Effector memory CD4-positive, alpha-beta T cell (primary cell): ENCODE results near the gene DEPDC7.
A peak's percentile ranks its signal among the peaks of the same experiment; 100 is the strongest.
"Not testable (repeated sequence)": the region's sequence is repeated elsewhere in the genome, so short reads cannot be mapped to it uniquely, and the experiment has no call there.

ENCODE experiments used
- DNase-seq, 3 donors: peaks; one replicate each; pipeline ENCODE4 v3.0.0-alpha.2; 2020
- H3K27ac ChIP-seq: 2 replicates; pipeline ENCODE4 v1.7.0; 2013; ENCODE audit warnings: mild to moderate bottlenecking, low read length, moderate library complexity; ENCODE audit not compliant: insufficient read depth, poor library complexity, severe bottlenecking
- H3K27me3 ChIP-seq: replicated peaks from 2 replicates; pipeline ENCODE4 v1.7.0; 2013; ENCODE audit warnings: mild to moderate bottlenecking, low read length; ENCODE audit not compliant: insufficient read depth, control insufficient read depth, poor library complexity, severe bottlenecking
- H3K36me3 ChIP-seq: 2 replicates; pipeline ENCODE4 v1.7.0; 2013; ENCODE audit warnings: mild to moderate bottlenecking, low read length, moderate library complexity; ENCODE audit not compliant: control insufficient read depth, insufficient read depth
- H3K4me1 ChIP-seq: 2 replicates; pipeline ENCODE4 v1.7.0; 2013; ENCODE audit warnings: low read length, mild to moderate bottlenecking; ENCODE audit not compliant: control insufficient read depth, insufficient read depth, poor library complexity, severe bottlenecking
- H3K4me3 ChIP-seq: 2 replicates; pipeline ENCODE4 v1.7.0; 2013; ENCODE audit warnings: low read length, low read depth, mild to moderate bottlenecking; ENCODE audit not compliant: insufficient read depth, poor library complexity, severe bottlenecking
- H3K9me3 ChIP-seq: 2 replicates; pipeline ENCODE4 v1.7.0; 2013; ENCODE audit warnings: mild to moderate bottlenecking, low read length, moderate library complexity; ENCODE audit not compliant: control insufficient read depth
- total RNA-seq, 3 donors: gene quantifications; one replicate each; lab custom pipeline; 2026; lab: John Stamatoyannopoulos, UW

Gene DEPDC7
- total RNA-seq = 0 to 0.52 (median 0.44) reads per million in 3 donors

DNA sequence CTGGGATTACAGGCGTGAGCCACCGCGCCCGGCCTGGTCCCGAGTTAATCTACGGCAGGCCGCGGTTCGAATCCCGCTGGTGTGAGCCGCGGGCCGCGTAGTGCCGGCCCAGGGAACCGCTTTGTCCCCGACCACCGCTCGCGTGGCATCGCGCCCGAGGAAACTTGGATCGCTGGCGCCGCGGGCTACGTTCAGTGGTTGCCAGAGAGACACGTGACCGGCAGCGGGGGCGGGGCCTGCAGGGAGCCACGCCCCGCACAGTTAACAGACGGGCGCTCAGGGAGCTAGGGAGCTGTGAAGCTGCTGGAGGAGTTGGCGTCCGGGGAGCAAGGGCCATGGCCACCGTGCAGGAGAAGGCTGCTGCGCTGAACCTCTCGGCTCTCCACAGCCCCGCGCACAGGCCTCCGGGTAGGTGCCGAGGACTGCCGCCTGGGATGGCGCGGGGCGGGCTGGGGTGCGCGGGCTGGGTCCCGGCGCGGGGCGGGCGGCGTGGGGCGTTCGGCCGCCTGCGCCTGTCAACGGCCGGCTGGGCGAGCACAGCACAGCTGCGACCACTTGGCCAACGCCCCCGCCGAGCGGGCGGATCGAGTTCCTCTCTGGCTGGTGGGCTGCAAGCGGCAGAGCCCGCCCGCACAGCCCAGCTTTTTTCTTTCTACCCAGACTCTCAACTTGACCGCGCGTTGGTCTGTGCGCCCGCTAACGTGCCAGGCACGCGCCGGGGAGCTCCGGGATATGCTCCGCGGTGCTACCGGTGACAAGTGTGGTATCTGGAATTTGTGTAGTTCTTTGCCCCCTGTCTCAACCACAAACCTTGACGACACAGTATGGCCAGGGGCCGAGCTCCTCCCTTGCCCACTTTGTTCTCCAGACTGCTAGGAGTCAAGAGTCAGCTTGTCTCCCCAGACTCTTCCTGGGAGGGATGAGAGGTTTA lies at the start of gene DEPDC7:
DEPDC7 (plus strand) TSS at position 258 of the 931 bp plus-strand sequence; CDS start at position 336, 78 bp downstream.
- peak within 1 kb of the TSS; percentile 59 for H3K4me3 ChIP-seq
- H3K27ac ChIP-seq = no peak within 1 kb of the TSS
- H3K27me3 ChIP-seq = peaks cover 7% of the 10 kb centered on the region
- H3K36me3 ChIP-seq = no peaks in the 10 kb centered on the region
- DNase-seq = peak; percentile 46 to 65 (median 53)
- H3K9me3 ChIP-seq = no peaks in the 10 kb centered on the region
- peaks cover 7% of the 10 kb centered on the region for H3K4me1 ChIP-seq

- Histone ChIP-seq H3K27ac (no peak overlapping the region), H3K4me3 (no peak overlapping the region), H3K27me3 (no peaks in the 10 kb centered on the region), H3K36me3 (no peaks in the 10 kb centered on the region), H3K9me3 (no peaks in the 10 kb centered on the region), H3K4me1 (no peaks in the 10 kb centered on the region)
- no peak for DNase-seq
These were observed 47.1 kb upstream of the DEPDC7 start for GRCh38 chr11:32968541-32968940.

- DNase-seq, H3K36me3 ChIP-seq: not testable (repeated sequence)
These were observed 43.4 kb upstream of the DEPDC7 start for GRCh38 chr11:32972233-32972632.

DNA sequence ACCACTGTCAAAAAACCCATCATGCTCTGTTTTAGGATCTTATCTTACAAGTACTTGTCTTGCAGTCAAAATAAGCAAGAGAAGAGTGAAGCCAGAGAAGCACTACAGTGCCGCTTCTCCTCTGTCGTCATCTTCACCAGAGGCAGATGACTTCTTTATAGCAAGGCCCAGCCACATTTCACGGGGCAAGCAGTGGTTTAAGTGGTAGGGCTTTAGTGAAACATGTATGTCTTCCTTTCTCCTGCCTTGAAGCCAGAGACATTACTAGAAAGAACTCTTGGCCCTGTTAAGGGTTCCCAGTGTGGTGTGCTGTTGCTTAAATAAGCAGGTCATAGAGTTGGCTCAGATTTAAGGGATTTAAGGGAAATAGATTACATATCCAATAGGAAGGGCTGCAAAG lies 42.9 kb upstream of the DEPDC7 start:
- no peak overlapping the region for H3K4me3 ChIP-seq
- H3K4me1 ChIP-seq = no peaks in the 10 kb centered on the region
- no peak overlapping the region for H3K27ac ChIP-seq
- no peaks in the 10 kb centered on the region for H3K9me3 ChIP-seq
- no peaks in the 10 kb centered on the region for H3K36me3 ChIP-seq
- no peak for DNase-seq
- no peaks in the 10 kb centered on the region for H3K27me3 ChIP-seq

More at GRCh38 chr11:32972233-32972632, 43.4 kb upstream of the DEPDC7 start:
- H3K27ac ChIP-seq, H3K9me3 ChIP-seq, H3K27me3 ChIP-seq, H3K4me1 ChIP-seq, H3K4me3 ChIP-seq: not testable (repeated sequence)

DNA sequence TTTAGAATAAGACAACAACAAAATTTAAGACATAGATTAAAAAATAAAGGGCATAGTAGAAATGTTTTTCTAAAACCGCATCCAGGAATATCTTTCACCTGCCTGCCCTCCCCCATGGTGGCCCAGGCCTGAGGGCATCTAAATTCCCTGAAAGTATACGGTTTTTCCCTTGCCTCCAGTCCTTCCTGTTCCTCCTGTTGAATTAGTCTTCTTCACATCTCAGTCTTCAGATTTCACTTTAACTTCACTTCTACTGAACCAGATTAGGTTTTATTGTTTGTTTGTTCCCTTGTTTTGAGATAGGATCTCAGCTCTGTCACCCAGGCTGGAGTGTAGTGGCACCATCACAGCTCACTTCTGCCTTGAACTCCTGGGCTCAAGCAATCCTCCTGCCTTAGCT lies 33.1 kb upstream of the DEPDC7 start:
- Histone ChIP-seq H3K9me3 (no peaks in the 10 kb centered on the region), H3K4me3 (no peak overlapping the region), H3K27me3 (no peaks in the 10 kb centered on the region), H3K4me1 (no peaks in the 10 kb centered on the region), H3K27ac (no peak overlapping the region), H3K36me3 (no peaks in the 10 kb centered on the region)
- DNase-seq = no peak

GRCh38 chr11:32983506-32983905 lies 32.2 kb upstream of the DEPDC7 start:
- no peaks in the 10 kb centered on the region for H3K4me1 ChIP-seq
- no peaks in the 10 kb centered on the region for H3K9me3 ChIP-seq
- H3K4me3 ChIP-seq = no peak overlapping the region
- H3K36me3 ChIP-seq = no peaks in the 10 kb centered on the region
- H3K27ac ChIP-seq = no peak overlapping the region
- no peaks in the 10 kb centered on the region for H3K27me3 ChIP-seq
- DNase-seq = no peak

- Histone ChIP-seq H3K4me3 (no peak overlapping the region), H3K27ac (no peak overlapping the region), H3K9me3 (no peaks in the 10 kb centered on the region), H3K4me1 (no peaks in the 10 kb centered on the region), H3K36me3 (no peaks in the 10 kb centered on the region), H3K27me3 (no peaks in the 10 kb centered on the region)
- DNase-seq = no peak
These were observed 30.1 kb upstream of the DEPDC7 start for GRCh38 chr11:32985600-32985999.

GRCh38 chr11:32987851-32988250 lies 27.8 kb upstream of the DEPDC7 start:
- Histone ChIP-seq H3K4me3 (no peak overlapping the region), H3K4me1 (no peaks in the 10 kb centered on the region), H3K27me3 (no peaks in the 10 kb centered on the region), H3K36me3 (no peaks in the 10 kb centered on the region), H3K9me3 (no peaks in the 10 kb centered on the region), H3K27ac (no peak overlapping the region)
- no peak for DNase-seq

DNA sequence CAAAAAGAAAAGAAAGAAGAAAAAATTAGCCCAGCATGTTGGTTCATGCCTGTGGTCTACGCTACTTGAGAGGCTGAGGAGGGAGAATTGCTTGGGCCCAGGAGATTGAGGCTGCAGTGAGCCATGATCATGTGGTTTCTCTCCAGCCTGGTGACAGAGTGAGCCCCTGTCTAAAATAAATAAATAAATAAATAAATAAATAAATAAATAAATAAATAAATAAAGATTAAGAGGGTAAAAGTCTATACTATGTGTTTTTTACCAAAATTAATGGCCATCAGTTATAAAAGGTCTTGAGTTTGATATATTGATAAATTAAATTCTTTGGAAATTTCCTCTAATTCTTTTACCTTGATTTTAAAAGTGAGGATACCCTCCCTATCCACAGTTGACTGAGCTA lies 25.2 kb upstream of the DEPDC7 start:
- no peak overlapping the region for H3K4me3 ChIP-seq
- no peaks in the 10 kb centered on the region for H3K4me1 ChIP-seq
- H3K9me3 ChIP-seq = no peaks in the 10 kb centered on the region
- no peaks in the 10 kb centered on the region for H3K36me3 ChIP-seq
- H3K27ac ChIP-seq = no peak overlapping the region
- DNase-seq = no peak
- no peaks in the 10 kb centered on the region for H3K27me3 ChIP-seq

- no peak for DNase-seq
- H3K27ac ChIP-seq = no peak overlapping the region
- H3K27me3 ChIP-seq = no peaks in the 10 kb centered on the region
- H3K9me3 ChIP-seq = no peaks in the 10 kb centered on the region
- H3K4me1 ChIP-seq = no peaks in the 10 kb centered on the region
- no peaks in the 10 kb centered on the region for H3K36me3 ChIP-seq
- H3K4me3 ChIP-seq = no peak overlapping the region
These were observed 24.3 kb upstream of the DEPDC7 start for GRCh38 chr11:32991427-32991826.
